LNCaP clone FGC (cell line): ENCODE measurements around the gene MRM3.
"Not testable (repeated sequence)": the region's sequence is repeated elsewhere in the genome, so short reads cannot be mapped to it uniquely, and the experiment has no call there.

ENCODE experiments used
- DNase-seq: peaks from one replicate; pipeline ENCODE4 v3.0.0-alpha.2; 2011; ENCODE audit warnings: low read depth
- H3K4me3 ChIP-seq: 2 replicates; pipeline ENCODE4 v1.5.1; 2011; ENCODE audit warnings: mild to moderate bottlenecking, low read depth, low read length, control low read depth
- TF ChIP-seq, protein P1 (sequence below): IDR thresholded peaks from 2 replicates; pipeline ENCODE4 v1.5.1; 2012; ENCODE audit warnings: mild to moderate bottlenecking; ENCODE audit not compliant: control insufficient read depth, insufficient read depth; ENCODE audit errors: extremely low read depth

MRM3 gene

DNA sequence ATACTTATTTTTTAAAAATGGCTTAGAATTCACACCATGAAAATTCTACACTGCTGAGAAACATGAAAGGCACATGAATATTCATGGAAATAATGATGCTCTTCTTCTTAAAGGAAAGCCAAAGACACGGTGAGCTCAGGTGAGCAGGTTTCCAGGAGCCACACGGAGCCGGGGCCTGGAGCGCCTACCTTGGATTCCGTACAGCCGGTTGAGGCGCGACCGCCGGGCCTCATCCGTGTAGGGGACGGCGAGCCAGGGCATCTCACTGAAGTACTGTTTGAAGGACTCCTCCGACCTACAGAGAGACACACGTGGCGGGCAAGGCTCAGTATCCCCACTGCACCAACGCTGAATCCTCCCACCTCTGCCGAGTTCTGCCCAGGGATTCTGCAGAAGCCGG, 37.1 kb downstream of the MRM3 start:
- DNase-seq: no peak
- no peak overlapping the region for H3K4me3 ChIP-seq
- TF ChIP-seq, protein P1, sequence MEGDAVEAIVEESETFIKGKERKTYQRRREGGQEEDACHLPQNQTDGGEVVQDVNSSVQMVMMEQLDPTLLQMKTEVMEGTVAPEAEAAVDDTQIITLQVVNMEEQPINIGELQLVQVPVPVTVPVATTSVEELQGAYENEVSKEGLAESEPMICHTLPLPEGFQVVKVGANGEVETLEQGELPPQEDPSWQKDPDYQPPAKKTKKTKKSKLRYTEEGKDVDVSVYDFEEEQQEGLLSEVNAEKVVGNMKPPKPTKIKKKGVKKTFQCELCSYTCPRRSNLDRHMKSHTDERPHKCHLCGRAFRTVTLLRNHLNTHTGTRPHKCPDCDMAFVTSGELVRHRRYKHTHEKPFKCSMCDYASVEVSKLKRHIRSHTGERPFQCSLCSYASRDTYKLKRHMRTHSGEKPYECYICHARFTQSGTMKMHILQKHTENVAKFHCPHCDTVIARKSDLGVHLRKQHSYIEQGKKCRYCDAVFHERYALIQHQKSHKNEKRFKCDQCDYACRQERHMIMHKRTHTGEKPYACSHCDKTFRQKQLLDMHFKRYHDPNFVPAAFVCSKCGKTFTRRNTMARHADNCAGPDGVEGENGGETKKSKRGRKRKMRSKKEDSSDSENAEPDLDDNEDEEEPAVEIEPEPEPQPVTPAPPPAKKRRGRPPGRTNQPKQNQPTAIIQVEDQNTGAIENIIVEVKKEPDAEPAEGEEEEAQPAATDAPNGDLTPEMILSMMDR: no peak

DNA sequence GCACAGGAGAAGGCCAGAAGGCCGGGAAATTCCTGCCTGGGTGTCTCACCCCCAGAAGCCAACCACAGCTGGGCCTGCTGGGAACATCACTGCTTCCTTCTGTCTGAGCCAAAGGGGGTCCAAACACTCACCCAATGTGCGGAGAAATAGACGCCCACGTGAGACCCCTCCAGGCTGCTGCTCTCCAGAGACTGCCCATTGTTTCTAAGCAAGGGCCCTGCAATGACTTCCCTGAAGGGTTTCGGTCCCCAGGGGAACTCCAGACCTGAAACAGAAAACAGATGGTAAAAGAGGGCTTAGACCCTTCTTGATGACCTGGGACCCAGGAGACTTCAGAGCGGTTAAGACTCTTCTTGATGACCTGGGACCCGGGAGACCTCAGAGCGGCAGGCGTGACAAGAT, 41.3 kb downstream of the MRM3 start:
- no peak for DNase-seq
- no peak overlapping the region for H3K4me3 ChIP-seq
- TF ChIP-seq, protein P1: no peak

DNA sequence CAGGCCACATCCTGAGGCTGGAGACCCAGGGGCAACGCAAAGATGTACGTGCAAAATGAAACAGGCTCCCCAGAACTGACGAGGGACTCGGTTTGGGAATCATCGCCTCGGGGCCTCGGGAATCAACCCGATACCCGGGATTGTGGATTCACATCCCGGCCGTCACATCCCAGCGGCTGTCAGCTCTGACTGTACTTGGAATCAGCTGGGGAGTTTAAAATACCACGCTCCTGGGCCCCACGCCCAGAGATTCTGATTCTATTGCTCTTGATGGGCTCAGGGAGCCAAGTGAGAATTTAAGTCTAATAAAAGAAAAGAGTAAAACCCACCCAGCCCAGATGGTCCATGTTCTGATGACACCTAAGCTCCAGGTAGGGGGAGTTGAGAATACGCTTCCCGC, 42.2 kb downstream of the MRM3 start:
- no peak overlapping the region for H3K4me3 ChIP-seq
- DNase-seq: no peak
- TF ChIP-seq, protein P1: no peak

DNA sequence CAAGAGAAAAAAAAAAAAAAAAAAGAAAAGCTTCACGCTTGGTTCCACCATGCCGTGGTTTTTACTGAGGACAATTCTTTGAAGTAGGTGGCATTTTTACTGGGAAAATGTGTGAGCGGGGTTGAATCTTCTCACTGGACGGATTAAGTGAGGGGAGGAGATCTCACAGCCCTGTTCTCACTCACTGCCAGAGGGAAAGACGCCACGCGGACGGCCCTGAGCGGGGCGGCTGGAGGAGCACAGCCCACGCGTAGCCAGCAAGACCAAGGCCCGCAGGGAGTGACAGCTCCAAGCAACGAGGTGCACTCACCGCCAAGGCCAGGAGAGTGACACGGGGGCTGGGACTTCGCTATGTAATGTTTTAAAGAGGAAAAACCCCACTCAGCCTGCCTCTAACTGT, 43.1 kb downstream of the MRM3 start:
- no peak overlapping the region for H3K4me3 ChIP-seq
- TF ChIP-seq, protein P1: no peak
- DNase-seq: no peak

DNA sequence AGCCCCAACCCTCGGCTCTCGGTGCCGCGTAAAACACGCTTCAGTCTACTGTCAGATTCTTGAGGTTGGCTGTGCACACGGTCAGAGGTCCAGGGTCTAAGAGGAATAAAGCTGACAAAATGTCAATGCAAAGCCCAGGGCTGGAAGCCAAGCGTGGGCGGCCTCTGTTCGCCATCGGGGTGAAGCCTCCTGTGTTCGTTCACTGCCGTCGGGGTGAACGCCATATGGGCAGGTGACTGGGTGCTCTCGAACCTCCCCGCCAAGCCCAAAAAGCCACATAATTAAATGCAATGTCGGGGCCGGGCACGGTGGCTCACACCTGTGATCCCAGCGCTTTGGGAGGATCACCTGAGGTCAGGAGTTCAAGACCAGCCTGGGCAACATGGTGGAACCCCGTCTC, 44.6 kb downstream of the MRM3 start:
- no peak for DNase-seq
- TF ChIP-seq, protein P1: no peak

DNA sequence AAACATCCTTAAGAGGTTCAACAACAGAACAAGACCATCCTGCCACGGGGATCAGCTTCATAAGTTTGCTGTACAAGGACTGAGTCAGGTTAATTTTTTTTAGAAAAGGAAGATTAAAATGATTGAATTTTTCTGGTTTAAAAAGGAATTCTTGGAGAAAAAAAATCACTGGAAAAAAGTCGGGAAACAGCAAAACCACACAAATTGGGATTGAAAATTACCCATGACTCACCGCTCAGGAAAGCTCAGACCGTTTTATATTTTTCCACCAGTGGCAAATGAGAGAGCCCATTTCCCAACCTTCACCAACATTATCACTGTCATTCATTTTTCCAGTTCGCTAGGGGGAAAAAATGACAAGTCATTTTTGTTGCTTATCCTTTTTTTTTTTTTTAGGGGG, 46.6 kb downstream of the MRM3 start:
- no peak overlapping the region for H3K4me3 ChIP-seq
- TF ChIP-seq, protein P1: no peak
- no peak for DNase-seq

More for the DNA sequence above, 44.6 kb downstream of the MRM3 start:
- no peak overlapping the region for H3K4me3 ChIP-seq

DNA sequence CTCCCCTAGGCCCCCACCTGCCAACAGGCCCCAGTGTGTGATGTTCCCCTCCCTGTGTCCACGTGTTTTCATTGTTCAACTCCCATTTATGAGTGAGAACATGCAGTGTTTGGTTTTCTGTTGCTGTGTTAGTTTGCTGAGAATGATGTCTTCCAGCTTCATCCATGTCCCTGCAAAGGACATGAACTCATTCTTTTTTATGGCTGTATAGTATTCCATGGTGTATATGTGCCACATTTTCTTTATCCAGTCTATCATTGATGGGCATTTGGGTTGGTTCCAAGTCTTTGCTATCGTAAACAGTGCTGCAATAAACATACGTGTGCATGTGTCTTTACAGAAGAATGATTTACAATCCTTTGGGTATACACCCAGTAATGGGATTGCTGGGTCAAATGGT, 47.5 kb downstream of the MRM3 start:
- not testable (repeated sequence) for DNase-seq, H3K4me3 ChIP-seq
